D721Med (cell line): Measurements from ENCODE around the gene ST3GAL3.

ENCODE experiments used
- DNase-seq: peaks from one replicate; pipeline ENCODE4 v3.0.0; 2011; ENCODE audit warnings: low spot score; ENCODE audit not compliant: insufficient read length
- FAIRE-seq: peaks from 2 replicates; lab custom pipeline; 2011; peaks lifted over from hg19 to GRCh38; lab: Jason Lieb, UNC
- CTCF ChIP-seq: IDR thresholded peaks from 2 replicates; pipeline ENCODE4 v1.5.1; 2012; ENCODE audit warnings: mild to moderate bottlenecking, control low read depth; ENCODE audit not compliant: insufficient read depth; ENCODE audit errors: missing control alignments

ST3GAL3 gene

GRCh38 chr1:43946236-43947060 lies 239.1 kb downstream of the ST3GAL3 start, which contains the start of gene IPO13:
TSS of gene IPO13 (plus strand) at chr1:43946950. CDS start at chr1:43947601, 651 bp downstream.
- FAIRE-seq: no peak
- DNase-seq: peak; percentile 98
- peak; percentile 56 for TF ChIP-seq CTCF

GRCh38 chr1:43947061-43947873 lies 239.9 kb downstream of the ST3GAL3 start:
- DNase-seq (no peak), FAIRE-seq (no peak)
- no peak for TF ChIP-seq CTCF

GRCh38 chr1:43947874-43948437 lies 240.6 kb downstream of the ST3GAL3 start:
- FAIRE-seq (no peak), DNase-seq (no peak)
- TF ChIP-seq CTCF: no peak

GRCh38 chr1:43949678-43950077 lies 242.3 kb downstream of the ST3GAL3 start:
- no peak for DNase-seq
- TF ChIP-seq CTCF: no peak
- FAIRE-seq: no peak

- no peak for TF ChIP-seq CTCF
- FAIRE-seq (peak; percentile 82), DNase-seq (no peak)
Observed at GRCh38 chr1:43951021-43951985, 244.0 kb downstream of the ST3GAL3 start.

GRCh38 chr1:43952731-43953346 lies 245.5 kb downstream of the ST3GAL3 start:
- TF ChIP-seq CTCF: no peak
- FAIRE-seq (peak; percentile 96), DNase-seq (peak; percentile 90)
